Epithelial cell of esophagus (primary cell): ENCODE data around the gene SMARCA5.
"Not testable (repeated sequence)": the region's sequence is repeated elsewhere in the genome, so short reads cannot be mapped to it uniquely, and the experiment has no call there.

Experiments
- DNase-seq: peaks from one replicate; pipeline ENCODE4 v3.0.0; 2010; ENCODE audit warnings: low read depth
- H3K4me3 ChIP-seq: 2 replicates; pipeline ENCODE4 v1.5.1; 2011; ENCODE audit warnings: mild to moderate bottlenecking, low read length, control low read depth
- TF ChIP-seq, protein P1 (sequence below): IDR thresholded peaks from 2 replicates; pipeline ENCODE4 v1.5.1; 2011; ENCODE audit warnings: low read depth, mild to moderate bottlenecking, low read length, control low read depth, inconsistent platforms; ENCODE audit not compliant: insufficient read depth; ENCODE audit errors: missing control alignments

Gene SMARCA5

DNA sequence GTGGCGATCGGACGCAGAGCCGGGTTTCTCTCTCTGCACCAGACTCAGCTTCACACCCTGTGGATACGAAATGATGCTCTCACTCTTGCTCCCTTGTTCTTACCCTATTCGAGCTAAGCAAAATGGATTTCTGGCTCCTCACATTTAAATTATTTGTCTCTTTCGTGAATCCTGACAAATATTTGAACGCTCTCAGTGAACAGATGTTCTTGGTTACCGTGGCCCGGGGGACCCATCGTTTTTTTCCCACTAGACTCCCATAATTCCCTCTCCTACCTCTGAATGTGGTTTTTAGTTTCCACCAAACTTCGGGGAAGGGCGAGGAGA is 630 bp downstream of the SMARCA5 start:
- H3K4me3 ChIP-seq, result peak overlapping the region; percentile 96

DNA sequence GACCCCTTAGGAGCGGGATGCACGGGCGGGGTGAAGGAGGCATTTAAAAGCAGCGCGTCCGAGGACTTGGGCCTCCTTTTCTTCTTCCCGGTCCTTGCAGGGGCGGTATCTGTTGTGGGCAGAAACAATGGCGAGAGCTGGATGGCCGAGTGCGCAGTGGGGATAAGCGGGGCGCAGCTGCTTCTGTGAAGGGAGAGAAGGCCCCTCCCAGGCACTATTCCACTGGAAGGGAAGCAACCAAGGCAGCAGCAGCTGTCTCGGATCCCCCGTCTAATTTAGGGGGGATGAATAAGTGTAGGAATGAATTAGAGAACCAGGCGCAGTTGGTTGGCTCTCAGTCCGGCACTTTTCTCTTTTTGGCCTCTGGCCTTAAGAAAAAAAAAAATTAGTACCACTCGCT is 995 bp downstream of the SMARCA5 start:
- TF ChIP-seq, protein P1, sequence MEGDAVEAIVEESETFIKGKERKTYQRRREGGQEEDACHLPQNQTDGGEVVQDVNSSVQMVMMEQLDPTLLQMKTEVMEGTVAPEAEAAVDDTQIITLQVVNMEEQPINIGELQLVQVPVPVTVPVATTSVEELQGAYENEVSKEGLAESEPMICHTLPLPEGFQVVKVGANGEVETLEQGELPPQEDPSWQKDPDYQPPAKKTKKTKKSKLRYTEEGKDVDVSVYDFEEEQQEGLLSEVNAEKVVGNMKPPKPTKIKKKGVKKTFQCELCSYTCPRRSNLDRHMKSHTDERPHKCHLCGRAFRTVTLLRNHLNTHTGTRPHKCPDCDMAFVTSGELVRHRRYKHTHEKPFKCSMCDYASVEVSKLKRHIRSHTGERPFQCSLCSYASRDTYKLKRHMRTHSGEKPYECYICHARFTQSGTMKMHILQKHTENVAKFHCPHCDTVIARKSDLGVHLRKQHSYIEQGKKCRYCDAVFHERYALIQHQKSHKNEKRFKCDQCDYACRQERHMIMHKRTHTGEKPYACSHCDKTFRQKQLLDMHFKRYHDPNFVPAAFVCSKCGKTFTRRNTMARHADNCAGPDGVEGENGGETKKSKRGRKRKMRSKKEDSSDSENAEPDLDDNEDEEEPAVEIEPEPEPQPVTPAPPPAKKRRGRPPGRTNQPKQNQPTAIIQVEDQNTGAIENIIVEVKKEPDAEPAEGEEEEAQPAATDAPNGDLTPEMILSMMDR, result no peak
- DNase-seq, result peak; percentile 46
- peak overlapping the region; percentile 96 for H3K4me3 ChIP-seq

More for the DNA sequence above, 630 bp downstream of the SMARCA5 start:
- TF ChIP-seq, protein P1, result no peak
- no peak for DNase-seq

DNA sequence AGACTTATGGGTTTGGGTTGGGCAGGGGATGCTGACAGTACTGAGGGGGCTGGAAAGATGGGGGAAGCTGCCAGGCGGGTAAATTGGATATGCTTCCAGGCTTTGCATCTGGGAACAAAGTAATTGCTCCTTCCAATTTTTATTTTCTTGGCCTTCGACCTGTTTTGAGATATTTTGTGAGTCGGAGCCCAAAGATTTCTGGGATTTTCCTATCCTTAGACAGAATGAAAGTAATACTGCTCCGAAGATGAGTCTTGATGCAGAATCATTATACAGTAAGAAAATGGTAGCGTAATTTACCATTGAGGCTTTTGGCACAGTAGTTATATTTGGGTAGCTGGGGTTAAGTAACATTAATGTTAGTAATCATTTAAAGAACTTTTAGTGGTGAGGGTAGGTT is 1.4 kb downstream of the SMARCA5 start:
- no peak for DNase-seq
- peak overlapping the region; percentile 96 for H3K4me3 ChIP-seq
- TF ChIP-seq, protein P1, result no peak

DNA sequence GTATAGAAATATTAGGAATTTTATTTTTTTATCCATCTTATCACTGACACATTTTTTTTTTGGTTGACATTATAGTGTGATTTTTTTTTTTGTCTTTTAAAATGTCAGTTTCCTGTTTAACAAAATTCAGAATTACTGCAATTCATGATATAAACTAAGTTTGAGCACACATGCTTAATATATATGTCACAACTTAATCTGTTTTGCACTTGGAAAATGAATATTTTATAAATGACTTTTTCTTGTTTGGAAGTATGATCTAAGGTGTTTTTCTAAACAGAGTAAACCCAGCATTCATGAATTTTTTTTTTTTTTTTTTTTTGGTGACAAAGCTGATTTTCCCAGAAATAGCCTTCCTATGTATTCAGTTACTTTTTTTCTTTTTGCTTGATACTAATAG is 2.4 kb downstream of the SMARCA5 start:
- TF ChIP-seq, protein P1, result no peak
- peak overlapping the region; percentile 96 for H3K4me3 ChIP-seq
- no peak for DNase-seq

DNA sequence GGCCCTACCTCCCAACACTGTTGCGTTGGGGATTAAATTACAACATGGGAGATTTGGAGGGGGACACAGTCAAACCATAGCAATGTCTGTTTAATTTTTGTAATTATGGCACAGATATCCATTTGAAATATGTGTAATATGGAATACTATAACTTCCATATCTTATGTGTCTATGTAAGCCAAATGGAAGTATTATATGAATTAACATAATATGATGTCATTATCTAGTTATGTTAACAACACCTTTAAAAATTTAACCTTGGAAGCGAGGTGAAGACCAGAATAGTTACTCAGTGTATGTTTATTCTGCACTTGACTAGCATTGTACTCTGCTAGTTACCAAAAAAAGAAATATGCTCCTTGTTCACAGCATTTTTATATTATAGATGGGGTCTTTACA is 4.3 kb downstream of the SMARCA5 start:
- TF ChIP-seq, protein P1, result no peak
- no peak overlapping the region for H3K4me3 ChIP-seq
- no peak for DNase-seq

DNA sequence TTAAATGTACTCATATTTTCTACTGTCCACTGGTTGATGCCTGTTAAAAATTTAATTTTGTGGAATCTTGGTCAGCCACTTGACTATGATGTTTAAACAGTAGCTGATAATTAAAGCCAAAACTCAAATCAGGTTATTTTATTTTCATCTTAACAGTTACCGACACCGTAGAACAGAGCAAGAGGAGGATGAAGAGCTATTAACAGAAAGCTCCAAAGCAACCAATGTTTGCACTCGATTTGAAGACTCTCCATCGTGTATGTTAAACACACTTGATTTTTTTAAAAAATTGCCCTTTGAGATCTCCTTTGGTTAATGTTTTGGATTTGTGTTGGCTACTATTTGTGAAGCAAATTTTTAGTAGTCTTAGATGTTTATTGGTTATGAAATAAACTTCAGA is 10.7 kb downstream of the SMARCA5 start:
- DNase-seq, result no peak
- TF ChIP-seq, protein P1, result no peak

DNA sequence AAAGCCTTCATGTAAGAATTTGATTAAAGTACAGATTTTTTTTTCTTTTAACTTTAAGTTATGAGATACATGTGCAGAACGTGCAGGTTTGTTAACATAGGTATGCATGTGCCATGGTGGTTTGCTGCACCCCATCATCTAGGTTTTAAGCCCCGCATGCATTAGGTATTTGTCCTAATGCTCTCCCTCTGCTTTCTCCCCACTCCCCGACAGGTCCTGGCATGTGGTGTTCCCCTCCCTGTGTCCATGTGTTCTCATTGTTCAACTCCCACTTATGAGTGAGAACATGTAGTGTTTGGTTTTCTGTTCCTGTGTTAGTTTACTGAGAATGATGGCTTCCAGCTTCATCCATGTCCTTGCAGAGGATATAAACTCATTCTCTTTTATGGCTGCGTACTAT is 14.5 kb downstream of the SMARCA5 start:
- DNase-seq, result peak; percentile 53

More for the DNA sequence above, 10.7 kb downstream of the SMARCA5 start:
- H3K4me3 ChIP-seq, result no peak overlapping the region

DNA sequence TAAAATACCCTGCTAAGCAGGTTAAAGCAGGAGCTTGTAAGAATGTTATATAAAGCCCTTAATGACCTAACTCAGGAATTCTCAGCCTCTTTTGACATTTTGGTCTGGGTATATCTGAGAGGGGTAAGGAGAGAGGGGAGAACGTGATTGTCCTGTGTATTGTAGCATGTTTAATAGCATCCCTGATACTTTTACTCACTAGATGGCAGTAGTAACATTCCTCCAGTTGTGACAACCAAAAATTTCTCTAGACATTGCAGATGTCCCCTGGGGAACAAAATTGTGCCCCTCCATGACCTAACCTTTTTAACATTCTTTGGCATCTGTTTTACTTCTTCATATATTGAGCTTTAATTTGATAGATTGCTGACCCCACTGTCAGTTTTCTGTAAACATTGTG is 17.9 kb downstream of the SMARCA5 start:
- no peak overlapping the region for H3K4me3 ChIP-seq
- DNase-seq, result peak; percentile 7
- TF ChIP-seq, protein P1, result peak; percentile 40

More for the DNA sequence above, 14.5 kb downstream of the SMARCA5 start:
- H3K4me3 ChIP-seq, result not testable (repeated sequence)
